Sigmoid colon (tissue), 7 donors: ENCODE results near the gene SEC23A. TPM values are rescaled to one million over a fixed set of nuclear protein-coding genes. Genes with fewer than 3 reads are reported as not detected.
"Not testable (repeated sequence)": the region's sequence is repeated elsewhere in the genome, so short reads cannot be mapped to it uniquely, and the experiment has no call there.

Experiments
- DNase-seq: peaks from one replicate; pipeline ENCODE4 v3.0.0-alpha.2; 2019
- H3K27ac ChIP-seq, 4 donors: fragments of 200-600 bp; sonication (generic); one replicate each; pipeline ENCODE4 v1.5.1; 2016 to 2019; ENCODE audit warnings: mild to moderate bottlenecking in 1 of 4
- H3K27me3 ChIP-seq, 3 donors: fragments of 200-600 bp; sonication (generic); one replicate each; pipeline ENCODE4 v1.5.1; 2019; ENCODE audit warnings: mild to moderate bottlenecking in 1 of 3
- H3K36me3 ChIP-seq, 4 donors: fragments of 200-600 bp; sonication (generic); one replicate each; pipeline ENCODE4 v1.5.1; 2016 to 2019
- H3K4me1 ChIP-seq, 4 donors: fragments of 200-600 bp; sonication (generic); one replicate each; pipeline ENCODE4 v1.5.1; 2017 to 2019
- H3K4me3 ChIP-seq, 4 donors: fragments of 200-600 bp; sonication (generic); one replicate each; pipeline ENCODE4 v1.5.1; 2017 to 2019; ENCODE audit warnings: mild to moderate bottlenecking in 2 of 4, moderate library complexity in 1 of 4
- H3K9me3 ChIP-seq, 4 donors: fragments of 200-600 bp in 3 of 4; sonication (generic) in 3 of 4; one replicate each; pipeline versions ENCODE4 v1.5.1 to v1.6.1; 2013 to 2019
- CTCF ChIP-seq, 4 experiments: fragments of 450-650 bp in 3 of 4; fragments of 200-600 bp in 1 of 4; IDR thresholded peaks; one replicate each; pipeline ENCODE4 v1.5.1; 2016 to 2019; ENCODE audit warnings: antibody characterized with exemption in 4 of 4, mild to moderate bottlenecking in 3 of 4, moderate library complexity in 2 of 4
- EP300 ChIP-seq, 4 donors: sonication (generic); formaldehyde crosslinking; IDR thresholded peaks; one replicate each; pipeline ENCODE4 v1.6.1; 2017; ENCODE audit warnings: antibody characterized with exemption in 4 of 4
- POLR2A ChIP-seq, 2 donors: fragments of 450-650 bp; IDR thresholded peaks; one replicate each; pipeline ENCODE4 v1.6.1; 2016; ENCODE audit warnings: antibody characterized with exemption in 2 of 2, mild to moderate bottlenecking in 2 of 2, moderate library complexity in 2 of 2
- POLR2AphosphoS5 ChIP-seq, 4 donors: sonication (generic); formaldehyde crosslinking; IDR thresholded peaks; one replicate each; pipeline ENCODE4 v1.6.1; 2017; ENCODE audit warnings: antibody characterized with exemption in 4 of 4
- WGBS, 2 donors: extraction: QIAGEN DNeasy Blood & Tissue Kit; methylation state at CpG; one replicate each; pipeline ENCODE4 v1.1.7; 2013; 5-methylcytosine and 5-hydroxymethylcytosine counted together
- intact Hi-C: fragments of 100-400 bp; cut with DNase I; formaldehyde crosslinking; loops from one replicate; pipeline ENCODE4 v1.15.1; 2023
- polyA plus RNA-seq, 3 donors: library from polyadenylated mRNA; stranded (reverse); fragments of 200-250 nt; gene quantifications; one replicate each; pipeline ENCODE4 v1.2.3, GENCODE V29; 2013
- total RNA-seq, 4 donors: library from RNA; depleted of rRNA; stranded (reverse); fragments of >200 nt; gene quantifications; one replicate each; pipeline ENCODE4 v1.1.0, GENCODE V29; 2016
- donor health status: healthy with polysubstance abuse.
- donor health status: Bipolar disorder and iron deficiency.
- donor health status: healthy.

The SEC23A gene
- total and polyA plus RNA-seq, 7 donors = 25.2 to 235 (median 118) TPM

GRCh38 chr14:39102265-39102968 is 618 bp downstream of the SEC23A start:
- TF ChIP-seq EP300 (IDR thresholded peaks at IDR 0.05) (no peak), POLR2AphosphoS5 (IDR thresholded peaks at IDR 0.05) (peak in 1 of 4 donors; percentile 17), POLR2A (IDR thresholded peaks at IDR 0.05) (no peak)
- Histone ChIP-seq H3K27ac (peak overlapping the region; percentile 98 to 99 (median 98)), H3K4me1 (peaks cover 0 to 55% (median 41%) of the 10 kb centered on the region in 4 donors), H3K27me3 (no peaks in the 10 kb centered on the region), H3K36me3 (no peaks in the 10 kb centered on the region), H3K9me3 (no peaks in the 10 kb centered on the region), H3K4me3 (peak overlapping the region; percentile 82 to 96 (median 94))
- WGBS, 2 donors = 1 to 2% methylated on average over 23 of the region's 23 CpGs
- no peak for DNase-seq
- intact Hi-C loops = loop anchor here (2.0 to 5.0 kb wide), 3 partner anchors 72 to 330 kb away; partner anchors contain the start of genes FBXO33 and PNN

GRCh38 chr14:39099748-39100147 is 3.3 kb downstream of the SEC23A start:
- no peaks in the 10 kb centered on the region for H3K9me3 ChIP-seq
- H3K27ac ChIP-seq = no peak overlapping the region
- TF ChIP-seq EP300 (IDR thresholded peaks at IDR 0.05) (no peak), POLR2AphosphoS5 (IDR thresholded peaks at IDR 0.05) (no peak), CTCF (IDR thresholded peaks at IDR 0.05) (no peak), POLR2A (IDR thresholded peaks at IDR 0.05) (no peak)
- H3K36me3 ChIP-seq = peaks cover 0 to 13% (median 8%) of the 10 kb centered on the region in 4 donors
- H3K4me3 ChIP-seq = no peak overlapping the region
- H3K4me1 ChIP-seq = peaks cover 0 to 61% (median 44%) of the 10 kb centered on the region in 4 donors
- no peaks in the 10 kb centered on the region for H3K27me3 ChIP-seq
- intact Hi-C loops = loop anchor here (5.0 kb wide), 2 partner anchors 268 to 333 kb away; partner anchors contain the start of gene FBXO33
- DNase-seq = no peak

- H3K27me3 ChIP-seq, H3K9me3 ChIP-seq, H3K27ac ChIP-seq, DNase-seq, intact Hi-C loops, H3K4me3 ChIP-seq: not testable (repeated sequence)
- H3K36me3 ChIP-seq = peaks cover 0 to 16% (median 9%) of the 10 kb centered on the region in 4 donors
- peaks cover 0 to 56% (median 39%) of the 10 kb centered on the region in 4 donors for H3K4me1 ChIP-seq
- WGBS, 2 donors = 94 to 96% methylated on average over 10 of the region's 10 CpGs
Measured at GRCh38 chr14:39099215-39099614, 3.8 kb downstream of the SEC23A start.

GRCh38 chr14:39097159-39097558 is 5.9 kb downstream of the SEC23A start:
- no peak for DNase-seq
- Histone ChIP-seq H3K4me3 (no peak overlapping the region), H3K4me1 (peaks cover 0 to 49% (median 33%) of the 10 kb centered on the region in 4 donors), H3K9me3 (no peaks in the 10 kb centered on the region), H3K27ac (peak overlapping the region in 2 of 4 donors; percentile 12 to 21), H3K36me3 (peaks cover 0 to 34% (median 14%) of the 10 kb centered on the region in 4 donors), H3K27me3 (no peaks in the 10 kb centered on the region)
- WGBS, 2 donors = 53 to 58% methylated on average over 3 of the region's 3 CpGs
- intact Hi-C loops = no loop called here
- TF ChIP-seq CTCF (IDR thresholded peaks at IDR 0.05) = no peak
- TF ChIP-seq POLR2AphosphoS5 (IDR thresholded peaks at IDR 0.05) = no peak
- no peak for TF ChIP-seq POLR2A (IDR thresholded peaks at IDR 0.05)
- no peak for TF ChIP-seq EP300 (IDR thresholded peaks at IDR 0.05)

- Histone ChIP-seq H3K27me3 (no peaks in the 10 kb centered on the region), H3K36me3 (peaks cover 0 to 61% (median 24%) of the 10 kb centered on the region in 4 donors), H3K4me1 (peaks cover 0 to 22% (median 13%) of the 10 kb centered on the region in 4 donors), H3K9me3 (no peaks in the 10 kb centered on the region), H3K4me3 (no peak overlapping the region), H3K27ac (no peak overlapping the region)
- 93% methylated on average over 3 of the region's 3 CpGs for WGBS, 2 donors
- intact Hi-C loops = no loop called here
- TF ChIP-seq EP300 (IDR thresholded peaks at IDR 0.05) (no peak), POLR2A (IDR thresholded peaks at IDR 0.05) (no peak), CTCF (IDR thresholded peaks at IDR 0.05) (no peak), POLR2AphosphoS5 (IDR thresholded peaks at IDR 0.05) (no peak)
- DNase-seq = no peak
Measured at GRCh38 chr14:39094515-39094914, 8.5 kb downstream of the SEC23A start.
